Glutamatergic neuron (in vitro differentiated cells): ENCODE data around the gene CRACR2A. TPM values are rescaled to one million over a fixed set of nuclear protein-coding genes. Genes with fewer than 3 reads are reported as not detected.

Source experiments
- DNase-seq: peaks from one replicate; pipeline ENCODE4 v3.0.0; 2022
- H3K27ac Mint-ChIP-seq: one replicate; pipeline ENCODE4 v1.8.0; 2020; ENCODE audit warnings: mild to moderate bottlenecking, mixed read lengths, inconsistent platforms; ENCODE audit not compliant: unreplicated experiment
- H3K27me3 Mint-ChIP-seq: one replicate; pipeline ENCODE4 v1.8.0; 2020; ENCODE audit warnings: mild to moderate bottlenecking, moderate library complexity, mixed read lengths, inconsistent platforms; ENCODE audit not compliant: unreplicated experiment
- H3K36me3 Mint-ChIP-seq: one replicate; pipeline ENCODE4 v1.8.0; 2020; ENCODE audit warnings: mild to moderate bottlenecking, mixed read lengths, inconsistent platforms; ENCODE audit not compliant: unreplicated experiment
- H3K4me1 Mint-ChIP-seq: one replicate; pipeline ENCODE4 v1.8.0; 2020; ENCODE audit warnings: mild to moderate bottlenecking, low read depth, mixed read lengths, inconsistent platforms; ENCODE audit not compliant: unreplicated experiment
- H3K4me3 Mint-ChIP-seq: one replicate; pipeline ENCODE4 v1.8.0; 2020; ENCODE audit warnings: mild to moderate bottlenecking, mixed read lengths, inconsistent platforms; ENCODE audit not compliant: unreplicated experiment
- H3K9me3 Mint-ChIP-seq: one replicate; pipeline ENCODE4 v1.8.0; 2020; ENCODE audit warnings: mild to moderate bottlenecking, moderate library complexity, mixed read lengths, inconsistent platforms; ENCODE audit not compliant: unreplicated experiment
- total RNA-seq: library from RNA; stranded (reverse); fragmentation: NEBNext Ultra II Directional; extraction: Animal tissue kit (Norgen Biotek cat#: 25700); gene quantifications from one replicate; pipeline ENCODE4 v1.2.1, GENCODE V29; 2021; ENCODE audit not compliant: unreplicated experiment
- TF ChIP-seq, protein P1 (sequence below): fragments of 200-600 bp; sonication (generic); IDR thresholded peaks from one replicate; pipeline ENCODE4 v1.5.0; 2021; ENCODE audit not compliant: partially characterized antibody, unreplicated experiment

The CRACR2A gene
- total RNA-seq, 1 donor from 2014 or later, result 4.5 TPM

DNA sequence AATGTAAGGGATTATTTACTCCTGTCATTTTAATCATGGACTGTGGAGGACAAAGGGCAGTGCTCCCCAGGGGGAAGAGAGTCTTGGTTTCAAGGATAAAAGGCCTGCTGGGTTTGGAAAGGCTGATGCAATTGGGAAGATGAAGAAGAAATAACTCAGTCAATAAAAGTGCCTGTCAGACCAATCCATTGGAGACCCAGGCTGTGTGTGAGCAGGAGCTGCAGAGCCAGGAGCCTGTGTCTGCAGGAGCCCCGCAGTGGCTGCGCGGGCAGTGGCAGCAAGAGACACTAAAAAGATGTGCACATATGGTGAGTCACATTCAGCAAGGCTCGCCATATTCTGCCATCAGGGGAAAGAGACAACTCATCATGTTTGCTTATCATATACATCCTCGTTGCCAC is 90.4 kb downstream of the CRACR2A start:
- no peaks in the 10 kb centered on the region for H3K36me3 Mint-ChIP-seq
- H3K9me3 Mint-ChIP-seq, result peaks cover 6% of the 10 kb centered on the region

DNA sequence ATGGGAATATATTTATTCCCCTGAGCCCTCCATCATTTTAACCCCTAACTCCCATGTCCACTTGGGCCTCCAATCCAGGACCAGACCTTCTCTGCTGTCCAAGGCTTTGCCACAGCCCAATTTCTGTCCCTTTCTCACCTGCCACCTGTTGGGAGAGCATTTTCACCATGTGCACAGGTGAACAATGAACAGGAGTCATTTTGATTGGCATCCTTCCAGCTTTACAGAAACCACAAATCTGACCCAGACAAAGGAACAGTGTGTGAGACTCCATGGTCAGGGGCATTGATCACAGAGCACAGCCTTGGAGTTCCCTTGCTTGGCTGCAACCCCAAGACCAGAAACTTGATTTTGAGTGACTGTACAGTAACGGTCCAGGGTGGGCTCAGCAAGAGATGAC is 91.9 kb downstream of the CRACR2A start:
- peaks cover 39% of the 10 kb centered on the region for H3K4me1 Mint-ChIP-seq
- DNase-seq, result no peak
- H3K9me3 Mint-ChIP-seq, result peaks cover 7% of the 10 kb centered on the region
- H3K4me3 Mint-ChIP-seq, result no peak overlapping the region
- H3K36me3 Mint-ChIP-seq, result no peaks in the 10 kb centered on the region
- H3K27ac Mint-ChIP-seq, result no peak overlapping the region
- TF ChIP-seq, protein P1, sequence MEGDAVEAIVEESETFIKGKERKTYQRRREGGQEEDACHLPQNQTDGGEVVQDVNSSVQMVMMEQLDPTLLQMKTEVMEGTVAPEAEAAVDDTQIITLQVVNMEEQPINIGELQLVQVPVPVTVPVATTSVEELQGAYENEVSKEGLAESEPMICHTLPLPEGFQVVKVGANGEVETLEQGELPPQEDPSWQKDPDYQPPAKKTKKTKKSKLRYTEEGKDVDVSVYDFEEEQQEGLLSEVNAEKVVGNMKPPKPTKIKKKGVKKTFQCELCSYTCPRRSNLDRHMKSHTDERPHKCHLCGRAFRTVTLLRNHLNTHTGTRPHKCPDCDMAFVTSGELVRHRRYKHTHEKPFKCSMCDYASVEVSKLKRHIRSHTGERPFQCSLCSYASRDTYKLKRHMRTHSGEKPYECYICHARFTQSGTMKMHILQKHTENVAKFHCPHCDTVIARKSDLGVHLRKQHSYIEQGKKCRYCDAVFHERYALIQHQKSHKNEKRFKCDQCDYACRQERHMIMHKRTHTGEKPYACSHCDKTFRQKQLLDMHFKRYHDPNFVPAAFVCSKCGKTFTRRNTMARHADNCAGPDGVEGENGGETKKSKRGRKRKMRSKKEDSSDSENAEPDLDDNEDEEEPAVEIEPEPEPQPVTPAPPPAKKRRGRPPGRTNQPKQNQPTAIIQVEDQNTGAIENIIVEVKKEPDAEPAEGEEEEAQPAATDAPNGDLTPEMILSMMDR, result no peak
- peaks cover 7% of the 10 kb centered on the region for H3K27me3 Mint-ChIP-seq

More for the DNA sequence above, 90.4 kb downstream of the CRACR2A start:
- peaks cover 37% of the 10 kb centered on the region for H3K4me1 Mint-ChIP-seq
- peak; percentile 56 for DNase-seq
- TF ChIP-seq, protein P1, result no peak
- H3K27ac Mint-ChIP-seq, result peak overlapping the region; percentile 88
- peak overlapping the region; percentile 69 for H3K4me3 Mint-ChIP-seq
- H3K27me3 Mint-ChIP-seq, result peaks cover 9% of the 10 kb centered on the region

DNA sequence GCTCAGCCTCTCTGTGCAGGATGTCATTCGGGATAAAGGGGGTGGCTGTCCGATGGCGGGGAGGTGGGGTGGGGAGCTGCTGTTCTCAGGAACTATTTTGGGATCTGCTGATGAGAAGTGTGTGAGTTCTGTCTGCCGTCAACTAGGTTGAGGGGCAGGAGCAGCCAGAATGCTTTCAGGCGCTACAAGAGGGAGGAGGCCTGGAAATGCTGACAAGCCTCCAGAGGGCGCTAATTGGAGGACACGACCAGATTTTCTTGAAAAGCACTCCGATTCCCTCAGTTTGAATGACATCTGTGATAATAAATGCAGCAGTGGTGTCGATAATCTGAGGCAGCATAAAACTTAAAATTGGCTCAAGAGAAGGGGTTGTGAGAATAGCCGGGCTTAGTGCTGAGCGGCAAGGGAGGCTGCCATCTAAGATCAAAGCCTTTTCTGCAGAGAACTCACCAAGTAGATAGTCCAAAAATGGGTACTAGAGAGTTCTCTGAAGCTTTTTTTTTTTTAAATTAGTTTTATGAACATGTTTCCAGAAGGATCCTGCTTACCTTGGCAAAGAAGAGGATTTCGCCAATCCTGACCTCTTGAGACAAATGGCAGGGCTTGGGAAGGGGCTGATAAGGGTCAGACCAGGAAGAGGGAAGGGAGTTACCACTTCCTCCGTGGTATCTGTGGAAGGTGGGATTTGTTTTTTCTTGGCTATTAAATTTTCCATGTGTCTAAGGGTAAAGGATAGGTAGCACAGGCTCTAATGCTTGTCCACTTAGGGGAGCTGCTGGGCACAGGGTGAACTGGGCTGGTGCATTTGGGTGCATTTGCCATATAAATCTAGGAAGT is 94.4 kb downstream of the CRACR2A start:
- TF ChIP-seq, protein P1, result peak; percentile 52
- H3K9me3 Mint-ChIP-seq, result peaks cover 11% of the 10 kb centered on the region
- H3K4me1 Mint-ChIP-seq, result peaks cover 43% of the 10 kb centered on the region
- no peaks in the 10 kb centered on the region for H3K36me3 Mint-ChIP-seq
- no peak overlapping the region for H3K4me3 Mint-ChIP-seq
- DNase-seq, result peak; percentile 64
- no peak overlapping the region for H3K27ac Mint-ChIP-seq
- H3K27me3 Mint-ChIP-seq, result peaks cover 7% of the 10 kb centered on the region

DNA sequence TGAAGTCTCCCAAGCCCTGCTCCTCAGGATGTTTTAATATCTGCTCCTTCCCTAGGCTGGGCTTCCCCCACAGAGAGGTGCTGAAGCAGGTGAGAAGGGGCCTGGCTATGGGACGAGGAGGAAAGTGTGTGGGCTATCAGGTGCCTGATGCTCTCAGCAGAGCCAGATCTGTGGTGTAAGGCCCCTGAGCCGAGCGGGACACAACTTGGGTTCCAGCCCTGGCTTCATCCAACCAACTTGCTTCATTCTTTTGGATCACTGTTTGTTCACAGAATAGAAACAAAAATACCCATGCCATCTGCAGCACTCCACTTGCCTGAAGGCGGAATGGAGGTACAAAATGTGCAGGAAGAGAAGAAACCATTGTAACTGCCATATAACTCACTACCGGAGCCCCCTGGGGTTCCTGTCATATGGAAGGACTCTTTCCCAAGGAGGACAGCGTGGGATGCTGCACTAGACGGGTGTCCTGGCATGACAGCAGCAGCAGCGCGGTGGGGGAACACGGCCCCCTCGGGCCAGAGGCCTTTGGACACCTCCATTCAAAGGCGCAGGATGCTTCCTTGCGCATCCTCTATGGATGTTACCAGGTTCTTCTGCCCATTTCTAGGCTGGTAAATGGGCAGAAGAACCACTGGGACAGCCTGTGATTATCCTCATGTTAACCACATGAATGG is 95.8 kb downstream of the CRACR2A start:
- Mint-ChIP-seq H3K9me3 (peaks cover 5% of the 10 kb centered on the region), H3K4me3 (no peak overlapping the region), H3K36me3 (no peaks in the 10 kb centered on the region), H3K4me1 (peaks cover 36% of the 10 kb centered on the region), H3K27me3 (peaks cover 2% of the 10 kb centered on the region), H3K27ac (no peak overlapping the region)
- no peak for DNase-seq
- TF ChIP-seq, protein P1, result no peak
